Omental fat pad (tissue), 4 donors: ENCODE data around the gene MYPN. TPM values are rescaled to one million over a fixed set of nuclear protein-coding genes. Genes with fewer than 3 reads are reported as not detected.

ENCODE experiments used
- ATAC-seq: fragments of 150-250 bp; one replicate; pipeline ENCODE4 v1.9.1; 2016; ENCODE audit warnings: mild to moderate bottlenecking, moderate library complexity; ENCODE audit not compliant: low FRiP score
- DNase-seq: peaks from one replicate; pipeline ENCODE4 v3.0.0-alpha.2; 2019; ENCODE audit warnings: low spot score
- CTCF ChIP-seq, 3 donors: fragments of 450-650 bp; IDR thresholded peaks; one replicate each; pipeline ENCODE4 v1.5.1; 2016 to 2017; ENCODE audit warnings: antibody characterized with exemption in 3 of 3, mild to moderate bottlenecking in 3 of 3, moderate library complexity in 2 of 3
- total RNA-seq, 4 donors: library from RNA; depleted of rRNA; stranded (reverse); fragments of >200 nt; gene quantifications; one replicate each; pipeline ENCODE4 v1.1.0, GENCODE V29; 2016

The MYPN gene
- total RNA-seq, 4 donors from 2014 or later = not detected

- no peak for ATAC-seq
- no peak for TF ChIP-seq CTCF (IDR thresholded peaks at IDR 0.05)
- no peak for DNase-seq
These were observed 26.4 kb upstream of the MYPN start for GRCh38 chr10:68082872-68083271.

GRCh38 chr10:68083953-68084352 is 25.3 kb upstream of the MYPN start:
- ATAC-seq (no peak), DNase-seq (no peak)
- no peak for TF ChIP-seq CTCF (IDR thresholded peaks at IDR 0.05)

GRCh38 chr10:68084469-68084868 is 24.8 kb upstream of the MYPN start:
- ATAC-seq = no peak
- no peak for DNase-seq
- TF ChIP-seq CTCF (IDR thresholded peaks at IDR 0.05) = no peak

GRCh38 chr10:68086011-68086410 is 23.3 kb upstream of the MYPN start:
- no peak for DNase-seq
- no peak for ATAC-seq
- TF ChIP-seq CTCF (IDR thresholded peaks at IDR 0.05) = no peak

GRCh38 chr10:68086910-68087684 is 22.2 kb upstream of the MYPN start:
- TF ChIP-seq CTCF (IDR thresholded peaks at IDR 0.05) = no peak
- ATAC-seq = no peak
- no peak for DNase-seq

- no peak for DNase-seq
- no peak for TF ChIP-seq CTCF (IDR thresholded peaks at IDR 0.05)
- ATAC-seq = no peak
These were observed 21.4 kb upstream of the MYPN start for GRCh38 chr10:68087685-68088401.

- DNase-seq (no peak), ATAC-seq (peak; percentile 70)
- TF ChIP-seq CTCF (IDR thresholded peaks at IDR 0.05) = no peak
These were observed 20.5 kb upstream of the MYPN start for GRCh38 chr10:68088740-68089139.
